HUDEP-2 (cell line): ENCODE measurements around the gene EZR.
"Not testable (repeated sequence)": the region's sequence is repeated elsewhere in the genome, so short reads cannot be mapped to it uniquely, and the experiment has no call there.

Experiments
- DNase-seq, 76 experiments: peaks; one replicate each; lab custom pipeline; 2025; ENCODE audit not compliant: unreplicated experiment in 76 of 76; lab: John Stamatoyannopoulos, UW

The EZR gene

GRCh38 chr6:158801655-158802294 is 17.4 kb downstream of the EZR start:
- DNase-seq = no peak

- DNase-seq = peak in 28 of 76 experiments; percentile 16 to 72 (median 34)
Measured at GRCh38 chr6:158799051-158799792, 19.9 kb downstream of the EZR start.

GRCh38 chr6:158798311-158798710 is 20.9 kb downstream of the EZR start:
- no peak for DNase-seq

GRCh38 chr6:158797331-158798310 is 21.5 kb downstream of the EZR start:
- DNase-seq = no peak

- no peak for DNase-seq
Measured at GRCh38 chr6:158796353-158796752, 22.8 kb downstream of the EZR start.

GRCh38 chr6:158795516-158795915 is 23.7 kb downstream of the EZR start:
- no peak for DNase-seq

GRCh38 chr6:158793432-158793831 is 25.7 kb downstream of the EZR start:
- peak in 35 of 76 experiments; percentile 13 to 70 (median 36) for DNase-seq

GRCh38 chr6:158792505-158792904 is 26.7 kb downstream of the EZR start:
- DNase-seq = not testable (repeated sequence)

- DNase-seq = no peak
Measured at GRCh38 chr6:158791274-158791855, 27.8 kb downstream of the EZR start.

- no peak for DNase-seq
Measured at GRCh38 chr6:158789115-158789917, 29.9 kb downstream of the EZR start.

- DNase-seq = no peak
Measured at GRCh38 chr6:158787395-158787794, 31.8 kb downstream of the EZR start.

- DNase-seq = no peak
Measured at GRCh38 chr6:158786645-158787304, 32.4 kb downstream of the EZR start.

- DNase-seq = no peak
Measured at GRCh38 chr6:158785036-158785435, 34.1 kb downstream of the EZR start.

- DNase-seq = no peak
Measured at GRCh38 chr6:158784505-158784904, 34.7 kb downstream of the EZR start.

GRCh38 chr6:158783851-158784250 is 35.3 kb downstream of the EZR start:
- no peak for DNase-seq

GRCh38 chr6:158783167-158783450 is 36.1 kb downstream of the EZR start:
- DNase-seq = no peak

- DNase-seq = no peak
Measured at GRCh38 chr6:158782432-158783166, 36.6 kb downstream of the EZR start.

GRCh38 chr6:158781692-158782373 is 37.3 kb downstream of the EZR start:
- no peak for DNase-seq
